ENCODE measurements around the gene TMEM191C. TPM values are rescaled to one million over a fixed set of nuclear protein-coding genes. Genes with fewer than 3 reads are reported as not detected.
"Not testable (repeated sequence)": the region's sequence is repeated elsewhere in the genome, so short reads cannot be mapped to it uniquely, and the experiment has no call there.

Gene TMEM191C
- total and polyA plus RNA-seq, 2 of the 4 experiments (the other 2 are of a cell fraction), result 0.36 to 0.75 TPM

DNA sequence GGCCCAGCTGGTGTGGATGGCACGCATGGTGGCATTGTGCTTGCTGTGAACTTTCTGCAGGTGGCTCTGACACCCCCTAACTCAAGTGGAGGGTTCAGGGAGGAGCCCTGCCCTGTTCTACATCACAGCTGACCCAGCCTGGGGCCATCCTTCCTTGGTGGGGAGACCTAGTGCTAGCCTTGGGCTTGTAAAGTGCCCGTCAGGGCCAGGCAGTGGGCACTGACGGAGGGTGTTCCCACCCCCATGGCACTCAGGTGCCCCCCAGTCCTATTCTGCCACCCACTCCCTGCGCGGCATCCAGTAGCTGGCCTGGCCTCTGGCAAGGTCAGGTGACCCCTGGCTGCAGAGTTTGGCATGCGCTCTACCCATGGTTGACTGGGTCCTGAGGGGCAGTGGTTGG is 26.0 kb upstream of the TMEM191C start:
- H3K4me3 ChIP-seq (ENCODE audit: insufficient read depth, low read depth, low read length); H3K9me1 ChIP-seq (ENCODE audit: insufficient read depth, low read length); H2BK5ac ChIP-seq (ENCODE audit: low read depth, low read length, poor library complexity, severe bottlenecking); H2BK120ac ChIP-seq (ENCODE audit: low read depth, low read length); dilution Hi-C loops (cut with HindIII; ENCODE audit: low sequenced_read_pairs, unreplicated experiment); H3K56ac ChIP-seq (ENCODE audit: extremely low read depth, insufficient read depth, low read length); BruUV-seq (replicated peaks); H3K27me3 ChIP-seq (ENCODE audit: control insufficient read depth, insufficient read depth, low read length); ATAC-seq (ENCODE audit: low read depth); H3K27ac ChIP-seq (ENCODE audit: insufficient read depth, low read length); H2BK15ac ChIP-seq (ENCODE audit: low read depth, low read length); CTCF ChIA-PET; H3K18ac ChIP-seq (ENCODE audit: low read depth, low read length); H3K9ac ChIP-seq (ENCODE audit: low read depth, low read length); H3K4me2 ChIP-seq (ENCODE audit: low read depth, low read length); H3K4ac ChIP-seq (ENCODE audit: low read depth, low read length); H3K23ac ChIP-seq (ENCODE audit: low read depth, low read length); H2AK9ac ChIP-seq (replicated peaks; ENCODE audit: low read depth, low read length, poor library complexity); POLR2A ChIA-PET (ENCODE audit: unreplicated experiment); H2AK5ac ChIP-seq (ENCODE audit: low read depth, low read length); H3K4me1 ChIP-seq (ENCODE audit: control insufficient read depth, insufficient read depth, low read length); H4K5ac ChIP-seq (ENCODE audit: low read depth, low read length); H4K91ac ChIP-seq (ENCODE audit: insufficient read depth, low read depth, low read length); in situ Hi-C loops (cut with MboI; ENCODE audit: low sequenced_read_pairs); H2BK20ac ChIP-seq (ENCODE audit: low read depth, low read length); intact Hi-C loops (cut with micrococcal nuclease); H2AFZ ChIP-seq (replicated peaks; ENCODE audit: low read length, poor library complexity); H4K8ac ChIP-seq (ENCODE audit: low read depth in 2 of 2, low read length in 2 of 2); H3K14ac ChIP-seq (replicated peaks; ENCODE audit: low read depth, low read length); H3K9me3 ChIP-seq (ENCODE audit: control insufficient read depth, insufficient read depth, low read length); DNase-seq: not testable (repeated sequence)
- H3K79me1 ChIP-seq (ENCODE audit: low read depth in 1 of 2, low read length in 2 of 2), result peaks cover under 1 to 22% of the 10 kb centered on the region in 2 experiments; a peak in 3 of 4 replicates
- peaks cover 22% of the 10 kb centered on the region for H4K20me1 ChIP-seq (ENCODE audit: insufficient read depth, low read length)
- no CpG with 5 or more reads among the region's 6 CpGs for WGBS, 2 experiments (ENCODE audit: extremely low coverage in 2 of 2, insufficient read length in 1 of 2)
- peaks cover 24% of the 10 kb centered on the region for H3K36me3 ChIP-seq (ENCODE audit: control insufficient read depth, insufficient read depth, low read length)

DNA sequence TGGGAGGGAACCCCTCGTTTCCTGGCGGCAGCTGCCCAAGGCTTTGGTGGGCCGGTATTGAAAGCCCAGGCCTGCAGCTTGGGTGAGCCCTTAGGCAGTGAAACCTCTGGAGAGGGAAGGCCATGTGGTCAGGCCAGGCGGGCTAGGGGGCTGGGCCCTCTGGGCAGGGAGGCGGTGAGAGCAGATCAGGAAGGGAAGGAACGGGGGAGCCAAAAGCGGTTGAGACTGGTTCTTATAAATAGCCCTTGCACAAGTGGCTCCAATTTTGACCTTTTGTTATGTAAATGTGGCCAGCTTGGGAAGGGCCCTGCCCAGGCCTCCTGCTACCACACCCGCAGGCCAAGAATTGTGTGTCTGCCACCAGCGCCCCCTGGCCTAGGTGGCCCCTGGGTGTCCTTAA is 25.1 kb upstream of the TMEM191C start:
- H3K9ac ChIP-seq (ENCODE audit: low read depth, low read length); H2BK120ac ChIP-seq (ENCODE audit: low read depth, low read length); ATAC-seq (ENCODE audit: low read depth); H2BK5ac ChIP-seq (ENCODE audit: low read depth, low read length, poor library complexity, severe bottlenecking); H3K4me1 ChIP-seq (ENCODE audit: control insufficient read depth, insufficient read depth, low read length); intact Hi-C loops (cut with micrococcal nuclease); H2AK9ac ChIP-seq (replicated peaks; ENCODE audit: low read depth, low read length, poor library complexity); H4K5ac ChIP-seq (ENCODE audit: low read depth, low read length); H3K9me3 ChIP-seq (ENCODE audit: control insufficient read depth, insufficient read depth, low read length); H3K4me3 ChIP-seq (ENCODE audit: insufficient read depth, low read depth, low read length); H3K56ac ChIP-seq (ENCODE audit: extremely low read depth, insufficient read depth, low read length); H3K27ac ChIP-seq (ENCODE audit: insufficient read depth, low read length); dilution Hi-C loops (cut with HindIII; ENCODE audit: low sequenced_read_pairs, unreplicated experiment); DNase-seq; H3K27me3 ChIP-seq (ENCODE audit: control insufficient read depth, insufficient read depth, low read length); H2BK20ac ChIP-seq (ENCODE audit: low read depth, low read length); H3K18ac ChIP-seq (ENCODE audit: low read depth, low read length); H3K14ac ChIP-seq (replicated peaks; ENCODE audit: low read depth, low read length); H3K9me1 ChIP-seq (ENCODE audit: insufficient read depth, low read length); H3K4ac ChIP-seq (ENCODE audit: low read depth, low read length); H2AK5ac ChIP-seq (ENCODE audit: low read depth, low read length); H4K91ac ChIP-seq (ENCODE audit: insufficient read depth, low read depth, low read length); H2BK15ac ChIP-seq (ENCODE audit: low read depth, low read length); CTCF ChIA-PET; H2AFZ ChIP-seq (replicated peaks; ENCODE audit: low read length, poor library complexity); H3K23ac ChIP-seq (ENCODE audit: low read depth, low read length); in situ Hi-C loops (cut with MboI; ENCODE audit: low sequenced_read_pairs); BruUV-seq (replicated peaks); H4K8ac ChIP-seq (ENCODE audit: low read depth in 2 of 2, low read length in 2 of 2); POLR2A ChIA-PET (ENCODE audit: unreplicated experiment); H3K4me2 ChIP-seq (ENCODE audit: low read depth, low read length): not testable (repeated sequence)
- peaks cover 20% of the 10 kb centered on the region; the same call in 1 of the 2 replicates for H4K20me1 ChIP-seq (ENCODE audit: insufficient read depth, low read length)
- H3K79me1 ChIP-seq (ENCODE audit: low read depth in 1 of 2, low read length in 2 of 2), result peaks cover 4 to 22% of the 10 kb centered on the region in 2 experiments; a peak in 3 of 4 replicates
- peaks cover 33% of the 10 kb centered on the region for H3K36me3 ChIP-seq (ENCODE audit: control insufficient read depth, insufficient read depth, low read length)
- no CpG with 5 or more reads among the region's 9 CpGs for WGBS, 2 experiments (ENCODE audit: extremely low coverage in 2 of 2, insufficient read length in 1 of 2)
